Mesothelial cell of epicardium (in vitro differentiated cells): ENCODE results near the gene TRIM8. TPM values are rescaled to one million over a fixed set of nuclear protein-coding genes. Genes with fewer than 3 reads are reported as not detected.
"Not testable (repeated sequence)": the region's sequence is repeated elsewhere in the genome, so short reads cannot be mapped to it uniquely, and the experiment has no call there.

Experiments
- DNase-seq, 2 experiments: peaks; one replicate each; pipeline ENCODE4 v3.0.0; 2021; ENCODE audit warnings: low spot score in 2 of 2; ENCODE audit not compliant: unreplicated experiment in 2 of 2
- H3K27ac Mint-ChIP-seq: 2 replicates; pipeline ENCODE4 v1.8.0; 2021; ENCODE audit warnings: mixed read lengths
- H3K27me3 Mint-ChIP-seq: 2 replicates; pipeline ENCODE4 v1.8.0; 2021; ENCODE audit warnings: low read depth, mixed read lengths
- H3K36me3 Mint-ChIP-seq: 2 replicates; pipeline ENCODE4 v1.8.0; 2021; ENCODE audit warnings: mixed read lengths
- H3K4me1 Mint-ChIP-seq: 2 replicates; pipeline ENCODE4 v1.8.0; 2021; ENCODE audit warnings: mixed read lengths
- H3K4me3 Mint-ChIP-seq: 2 replicates; pipeline ENCODE4 v1.8.0; 2021; ENCODE audit warnings: mild to moderate bottlenecking, moderate library complexity, mixed read lengths
- H3K9me3 Mint-ChIP-seq: 2 replicates; pipeline ENCODE4 v1.8.0; 2021; ENCODE audit warnings: mixed read lengths
- CTCF ChIP-seq: fragments of 200-600 bp; sonication (generic); IDR thresholded peaks from one replicate; pipeline ENCODE4 v1.5.0; 2021; ENCODE audit warnings: antibody characterized with exemption; ENCODE audit not compliant: unreplicated experiment
- total RNA-seq: library from RNA; stranded (reverse); gene quantifications from 3 replicates; pipeline ENCODE4 v1.2.1, GENCODE V29; 2021

Gene TRIM8
- total RNA-seq, 1 donor from 2014 or later = 79.2 TPM

GRCh38 chr10:102683736-102684135, 39.5 kb downstream of the TRIM8 start:
- peak overlapping the region; percentile 55 for H3K27ac Mint-ChIP-seq
- peaks cover 21% of the 10 kb centered on the region for H3K4me1 Mint-ChIP-seq
- H3K27me3 Mint-ChIP-seq = no peaks in the 10 kb centered on the region
- no peaks in the 10 kb centered on the region for H3K9me3 Mint-ChIP-seq
- no peak overlapping the region for H3K4me3 Mint-ChIP-seq
- TF ChIP-seq CTCF = no peak
- no peak for DNase-seq
- peaks cover 25% of the 10 kb centered on the region for H3K36me3 Mint-ChIP-seq

- no peaks in the 10 kb centered on the region for H3K27me3 Mint-ChIP-seq
- H3K4me1 Mint-ChIP-seq = no peaks in the 10 kb centered on the region
Observed at GRCh38 chr10:102691285-102692066, 47.2 kb downstream of the TRIM8 start.

GRCh38 chr10:102695401-102695800, 51.1 kb downstream of the TRIM8 start:
- not testable (repeated sequence) for DNase-seq, H3K4me1 Mint-ChIP-seq, H3K9me3 Mint-ChIP-seq, H3K4me3 Mint-ChIP-seq, H3K27ac Mint-ChIP-seq, H3K27me3 Mint-ChIP-seq
- H3K36me3 Mint-ChIP-seq = peaks cover 30% of the 10 kb centered on the region

More at GRCh38 chr10:102691285-102692066, 47.2 kb downstream of the TRIM8 start:
- no peak for DNase-seq
- H3K36me3 Mint-ChIP-seq = peaks cover 17% of the 10 kb centered on the region
- peak overlapping the region; percentile 79 for H3K27ac Mint-ChIP-seq
- H3K4me3 Mint-ChIP-seq = no peak overlapping the region
- H3K9me3 Mint-ChIP-seq = no peaks in the 10 kb centered on the region
- no peak for TF ChIP-seq CTCF

GRCh38 chr10:102696736-102697135, 52.5 kb downstream of the TRIM8 start:
- H3K4me1 Mint-ChIP-seq = peaks cover 3% of the 10 kb centered on the region
- H3K27ac Mint-ChIP-seq = no peak overlapping the region
- no peak for TF ChIP-seq CTCF
- no peaks in the 10 kb centered on the region for H3K27me3 Mint-ChIP-seq
- DNase-seq = no peak
- H3K4me3 Mint-ChIP-seq = no peak overlapping the region
- H3K36me3 Mint-ChIP-seq = peaks cover 30% of the 10 kb centered on the region
- H3K9me3 Mint-ChIP-seq = no peaks in the 10 kb centered on the region

GRCh38 chr10:102698894-102699293, 54.6 kb downstream of the TRIM8 start:
- H3K27me3 Mint-ChIP-seq = no peaks in the 10 kb centered on the region
- DNase-seq = no peak
- peaks cover 30% of the 10 kb centered on the region for H3K36me3 Mint-ChIP-seq
- no peaks in the 10 kb centered on the region for H3K9me3 Mint-ChIP-seq
- no peak overlapping the region for H3K27ac Mint-ChIP-seq
- peaks cover 3% of the 10 kb centered on the region for H3K4me1 Mint-ChIP-seq
- no peak for TF ChIP-seq CTCF
- no peak overlapping the region for H3K4me3 Mint-ChIP-seq

- Mint-ChIP-seq H3K4me1 (peaks cover 15% of the 10 kb centered on the region), H3K36me3 (peaks cover 22% of the 10 kb centered on the region), H3K27ac (no peak overlapping the region), H3K4me3 (no peak overlapping the region), H3K9me3 (no peaks in the 10 kb centered on the region), H3K27me3 (no peaks in the 10 kb centered on the region)
- no peak for DNase-seq
- no peak for TF ChIP-seq CTCF
Observed at GRCh38 chr10:102701272-102701671, 57.0 kb downstream of the TRIM8 start.
